CD1c-positive myeloid dendritic cell (primary cell): ENCODE data around the gene MT1E.
"Not testable (repeated sequence)": the region's sequence is repeated elsewhere in the genome, so short reads cannot be mapped to it uniquely, and the experiment has no call there.

Experiments used
- DNase-seq: peaks from one replicate; pipeline ENCODE4 v3.0.0-alpha.2; 2016; ENCODE audit errors: extremely low spot score

Gene MT1E

GRCh38 chr16:56625140-56625942, at the start of gene MT1E:
Gene MT1E, plus strand, starts transcription at chr16:56625781. Its CDS starts 71 bp downstream, at chr16:56625852.
- peak; percentile 60 for DNase-seq

- DNase-seq = peak; percentile 85
Measured at GRCh38 chr16:56576585-56577299, 48.8 kb upstream of the MT1E start.

- DNase-seq = no peak
Measured at GRCh38 chr16:56577300-56577625, 48.3 kb upstream of the MT1E start.

- DNase-seq = no peak
Measured at GRCh38 chr16:56580391-56581048, 45.1 kb upstream of the MT1E start.

GRCh38 chr16:56582911-56583310, 42.7 kb upstream of the MT1E start:
- DNase-seq = not testable (repeated sequence)

GRCh38 chr16:56583351-56584168, 42.0 kb upstream of the MT1E start:
- DNase-seq = no peak

GRCh38 chr16:56584276-56584675, 41.3 kb upstream of the MT1E start:
- DNase-seq = no peak

- DNase-seq = no peak
Measured at GRCh38 chr16:56588781-56589140, 36.8 kb upstream of the MT1E start.

- DNase-seq = peak; percentile 7
Measured at GRCh38 chr16:56589141-56590039, 36.2 kb upstream of the MT1E start, which contains the start of gene MT3. Gene MT3, plus strand, starts transcription at chr16:56589528. Its CDS starts 63 bp downstream, at chr16:56589591.

- peak; percentile 49 for DNase-seq
Measured at GRCh38 chr16:56591377-56592060, 34.1 kb upstream of the MT1E start.

GRCh38 chr16:56593573-56594291, 31.8 kb upstream of the MT1E start:
- no peak for DNase-seq

- DNase-seq = no peak
Measured at GRCh38 chr16:56594292-56594619, 31.3 kb upstream of the MT1E start.

- peak; percentile 60 for DNase-seq
Measured at GRCh38 chr16:56600398-56600999, 25.1 kb upstream of the MT1E start.

GRCh38 chr16:56601325-56601724, 24.3 kb upstream of the MT1E start:
- no peak for DNase-seq

- peak; percentile 47 for DNase-seq
Measured at GRCh38 chr16:56603589-56603988, 22.0 kb upstream of the MT1E start.

- no peak for DNase-seq
Measured at GRCh38 chr16:56604966-56605365, 20.6 kb upstream of the MT1E start.

GRCh38 chr16:56605475-56605874, 20.1 kb upstream of the MT1E start:
- DNase-seq = no peak

GRCh38 chr16:56606071-56606475, 19.5 kb upstream of the MT1E start:
- DNase-seq = no peak

- no peak for DNase-seq
Measured at GRCh38 chr16:56606476-56607108, 19.0 kb upstream of the MT1E start.
